ENCODE results near the gene ZNF618.

DNA sequence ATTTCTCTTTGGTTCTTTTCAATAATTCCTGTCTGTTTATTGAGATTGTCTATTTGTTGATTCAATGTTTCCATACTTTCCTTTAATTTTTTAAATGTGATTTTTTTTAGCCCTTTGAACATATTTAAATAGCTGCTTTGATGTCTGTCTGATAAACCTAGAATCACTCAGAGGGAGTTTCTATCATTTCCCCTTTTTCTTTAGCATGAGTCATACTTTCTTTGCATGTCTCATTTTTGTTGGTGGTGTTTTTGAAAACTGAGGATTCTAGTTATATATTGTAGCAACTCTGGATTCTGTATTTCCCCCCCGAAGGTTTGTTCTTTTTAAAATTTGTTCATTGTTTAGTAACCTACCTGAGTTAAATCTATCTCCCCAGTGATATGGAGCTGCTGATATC lies 24.2 kb upstream of the ZNF618 start:
- TF ChIP-seq POLR2A (IDR thresholded peaks at IDR 0.05) (no peak), CTCF (IDR thresholded peaks at IDR 0.05) (no peak)

Data from ovary (tissue), 3 donors.